Esophagus squamous epithelium (tissue), 5 donors: Measurements from ENCODE around the gene AP2A2. TPM values are rescaled to one million over a fixed set of nuclear protein-coding genes. Genes with fewer than 3 reads are reported as not detected.
A peak's percentile ranks its signal among the peaks of the same experiment; 100 is the strongest.
"Not testable (repeated sequence)": the region's sequence is repeated elsewhere in the genome, so short reads cannot be mapped to it uniquely, and the experiment has no call there.

Source experiments
- DNase-seq: peaks from one replicate; lab custom pipeline; 2025; lab: John Stamatoyannopoulos, UW
- H3K27ac ChIP-seq, 4 donors: fragments of 200-600 bp; sonication (generic); one replicate each; pipeline ENCODE4 v1.5.1; 2016 to 2019; ENCODE audit warnings: mild to moderate bottlenecking in 1 of 4
- H3K27me3 ChIP-seq, 4 donors: fragments of 200-600 bp; sonication (generic); 1 replicate in 3 of 4; 2 replicates in 1 of 4; pipeline versions ENCODE4 v1.5.1 to v1.6.0; 2017 to 2021; ENCODE audit warnings: antibody characterized with exemption in 1 of 4
- H3K36me3 ChIP-seq, 3 donors: fragments of 200-600 bp; sonication (generic); one replicate each; pipeline ENCODE4 v1.5.1; 2016 to 2019
- H3K4me1 ChIP-seq, 3 donors: fragments of 200-600 bp; sonication (generic); one replicate each; pipeline ENCODE4 v1.5.1; 2017 to 2019
- H3K4me3 ChIP-seq, 4 donors: fragments of 200-600 bp; sonication (generic); 1 replicate in 3 of 4; 2 replicates in 1 of 4; pipeline ENCODE4 v1.5.1; 2016 to 2019; ENCODE audit warnings: mild to moderate bottlenecking in 2 of 4, moderate library complexity in 1 of 4
- H3K9me3 ChIP-seq, 3 donors: fragments of 200-600 bp; sonication (generic); one replicate each; pipeline ENCODE4 v1.5.1; 2016 to 2019
- CTCF ChIP-seq, 6 experiments: fragments of 450-650 bp in 4 of 6; fragments of 200-600 bp in 2 of 6; sonication (generic) in 2 of 6; IDR thresholded peaks; one replicate each; pipeline ENCODE4 v1.5.1; 2016 to 2019; ENCODE audit warnings: antibody characterized with exemption in 6 of 6, mild to moderate bottlenecking in 4 of 6, moderate library complexity in 4 of 6
- POLR2A ChIP-seq, 4 donors: fragments of 450-650 bp; IDR thresholded peaks; one replicate each; pipeline ENCODE4 v1.6.1; 2017; ENCODE audit warnings: antibody characterized with exemption in 4 of 4, mild to moderate bottlenecking in 4 of 4, moderate library complexity in 3 of 4
- WGBS, 2 donors: methylation state at CpG; one replicate each; pipeline ENCODE4 v1.1.5; 2018; 5-methylcytosine and 5-hydroxymethylcytosine counted together
- intact Hi-C: fragments of 100-400 bp; cut with DNase I; formaldehyde crosslinking; loops from one replicate; pipeline ENCODE4 v1.15.0; 2022
- total RNA-seq, 4 donors: library from RNA; depleted of rRNA; stranded (reverse); fragments of >200 nt; gene quantifications; one replicate each; pipeline ENCODE4 v1.1.0, GENCODE V29; 2016
- donor health status: DM: yes; HTN: yes; CAD: no.

Gene AP2A2
- total RNA-seq, 4 donors from 2014 or later, result 19.8 to 48.6 (median 28.5) TPM

DNA sequence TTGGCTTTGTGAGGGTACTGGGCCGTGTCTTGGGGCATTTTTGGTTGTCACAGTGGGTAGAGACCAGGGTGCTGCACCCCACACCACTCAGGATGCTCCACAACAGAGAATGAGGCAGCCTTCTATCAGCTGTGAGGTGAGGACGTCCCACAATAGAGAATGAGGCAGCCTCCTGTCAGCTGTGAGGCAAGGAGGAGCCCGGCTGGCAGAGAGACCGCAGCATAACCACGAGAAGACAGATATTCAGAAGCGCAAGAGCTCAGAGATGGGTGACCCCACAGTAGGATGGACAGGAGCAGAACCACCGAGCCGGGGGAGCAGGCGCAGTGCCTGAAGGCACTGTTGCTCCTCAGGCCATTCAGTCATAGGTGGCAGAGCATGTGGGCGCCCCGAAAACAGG, 47.6 kb downstream of the AP2A2 start:
- no peaks in the 10 kb centered on the region for H3K27me3 ChIP-seq
- intact Hi-C loops, result no loop called here
- no peak overlapping the region for H3K27ac ChIP-seq
- 88% methylated on average over 9 of the region's 11 CpGs; no CpG with 5 or more reads in 1 of the 2 donors for WGBS, 2 donors
- no peaks in the 10 kb centered on the region for H3K4me1 ChIP-seq
- H3K36me3 ChIP-seq, result peaks cover 36 to 96% (median 38%) of the 10 kb centered on the region in 3 donors
- H3K9me3 ChIP-seq, result no peaks in the 10 kb centered on the region
- H3K4me3 ChIP-seq, result no peak overlapping the region
- no peak for DNase-seq
- TF ChIP-seq POLR2A (IDR thresholded peaks at IDR 0.05), result no peak
- TF ChIP-seq CTCF (IDR thresholded peaks at IDR 0.05), result no peak

GRCh38 chr11:975376-975775, 49.7 kb downstream of the AP2A2 start:
- DNase-seq, H3K27me3 ChIP-seq, intact Hi-C loops, H3K9me3 ChIP-seq, H3K4me3 ChIP-seq, H3K27ac ChIP-seq, H3K4me1 ChIP-seq: not testable (repeated sequence)
- peaks cover 34 to 97% (median 45%) of the 10 kb centered on the region in 3 donors for H3K36me3 ChIP-seq
- WGBS, 2 donors, result 89 to 94% methylated on average over 38 to 41 of the region's 41 CpGs

DNA sequence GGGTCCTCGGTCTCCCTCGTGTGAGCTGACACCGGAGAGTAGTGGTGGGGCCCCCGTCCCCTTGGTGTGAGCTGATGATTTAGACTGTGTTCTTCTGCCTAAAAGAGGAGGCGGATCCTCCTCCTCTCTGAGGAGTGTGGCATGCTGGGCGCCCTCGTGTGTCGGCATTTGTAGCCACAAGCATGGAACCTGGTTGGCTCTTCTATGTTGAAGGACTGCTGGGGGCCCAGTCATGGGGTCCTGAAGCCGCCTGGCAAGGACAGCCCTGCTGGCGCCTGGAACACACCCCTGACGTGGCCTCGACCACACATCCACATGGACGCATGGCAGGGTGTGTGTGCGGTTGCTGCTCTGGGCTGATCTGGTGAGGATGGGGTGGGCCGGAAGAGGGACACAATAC, 50.2 kb downstream of the AP2A2 start:
- Histone ChIP-seq H3K4me1 (no peaks in the 10 kb centered on the region), H3K4me3 (no peak overlapping the region), H3K27me3 (no peaks in the 10 kb centered on the region), H3K27ac (no peak overlapping the region), H3K36me3 (peaks cover 29 to 97% (median 41%) of the 10 kb centered on the region in 3 donors), H3K9me3 (no peaks in the 10 kb centered on the region)
- WGBS, 2 donors, result 92 to 100% methylated on average over 1 to 2 of the region's 15 CpGs
- intact Hi-C loops, result no loop called here
- peak in 1 of 6 experiments; percentile 24 for TF ChIP-seq CTCF (IDR thresholded peaks at IDR 0.05)
- no peak for TF ChIP-seq POLR2A (IDR thresholded peaks at IDR 0.05)
- DNase-seq, result no peak

GRCh38 chr11:976431-977160, 50.9 kb downstream of the AP2A2 start:
- peaks cover 32 to 97% (median 41%) of the 10 kb centered on the region in 3 donors for H3K36me3 ChIP-seq

GRCh38 chr11:977830-978720, 52.4 kb downstream of the AP2A2 start:
- no peak overlapping the region for H3K4me3 ChIP-seq
- DNase-seq, result no peak
- intact Hi-C loops, result no loop called here
- no peaks in the 10 kb centered on the region for H3K4me1 ChIP-seq
- peaks cover 25 to 97% (median 30%) of the 10 kb centered on the region in 3 donors for H3K36me3 ChIP-seq
- TF ChIP-seq POLR2A (IDR thresholded peaks at IDR 0.05) (no peak), CTCF (IDR thresholded peaks at IDR 0.05) (no peak)
- H3K27me3 ChIP-seq, result no peaks in the 10 kb centered on the region
- H3K27ac ChIP-seq, result no peak overlapping the region
- WGBS, 2 donors, result 85 to 95% methylated on average over 11 to 17 of the region's 28 CpGs
- H3K9me3 ChIP-seq, result no peaks in the 10 kb centered on the region

More at GRCh38 chr11:976431-977160, 50.9 kb downstream of the AP2A2 start:
- no peaks in the 10 kb centered on the region for H3K4me1 ChIP-seq
- no peaks in the 10 kb centered on the region for H3K9me3 ChIP-seq
- H3K27me3 ChIP-seq, result no peaks in the 10 kb centered on the region
- WGBS, 2 donors, result 60 to 65% methylated on average over 8 to 9 of the region's 26 CpGs
- TF ChIP-seq POLR2A (IDR thresholded peaks at IDR 0.05), result no peak
- no peak for TF ChIP-seq CTCF (IDR thresholded peaks at IDR 0.05)
- no peak overlapping the region for H3K4me3 ChIP-seq
- DNase-seq, result no peak
- intact Hi-C loops, result no loop called here
- no peak overlapping the region for H3K27ac ChIP-seq
